Amniotic epithelial cell (primary cell): ENCODE results near the gene KIRREL1.

Source experiments
- DNase-seq: peaks from one replicate; pipeline ENCODE4 v3.0.0-alpha.2; 2010; ENCODE audit warnings: low read depth

KIRREL1 gene

DNA sequence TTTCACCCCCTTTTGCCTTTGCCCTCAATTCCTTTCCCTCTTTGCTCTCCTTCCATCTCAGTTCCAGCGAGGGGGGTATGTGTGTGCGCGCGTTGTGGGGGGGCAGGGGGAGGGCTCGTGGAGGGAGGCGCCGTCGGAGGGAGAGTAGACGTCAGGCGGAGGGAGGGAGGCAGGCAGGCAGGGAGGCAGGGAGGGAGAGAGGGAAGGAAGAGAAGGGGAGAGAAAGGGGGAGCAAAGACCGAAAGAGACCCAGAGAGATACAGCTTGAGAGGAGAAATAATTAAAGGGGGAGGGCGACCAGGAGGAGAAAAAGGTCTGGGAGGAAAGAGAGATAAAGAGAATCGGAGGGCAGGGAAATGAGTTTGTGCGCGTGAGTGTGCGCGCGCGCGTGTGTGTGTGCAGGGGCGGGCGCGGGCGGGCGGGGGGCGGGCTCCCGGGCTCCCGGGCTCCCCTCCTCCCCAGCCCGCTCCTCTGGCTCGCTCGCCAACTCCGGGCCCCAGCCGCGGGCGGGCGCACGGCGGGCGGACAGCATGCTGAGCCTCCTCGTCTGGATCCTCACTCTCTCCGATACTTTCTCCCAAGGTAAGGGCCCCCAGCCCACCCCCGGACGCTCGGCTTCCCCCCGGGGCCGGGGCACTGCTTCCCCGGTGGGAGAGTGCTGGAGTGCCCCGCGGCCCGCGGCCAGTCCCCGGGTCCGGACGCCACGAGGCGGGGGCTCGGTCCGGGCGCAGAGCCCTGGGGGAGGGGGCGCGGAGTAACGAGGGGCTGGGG, at the start of gene KIRREL1:
Gene KIRREL1 (plus strand): TSS at position 499 of the 771 bp plus-strand sequence. CDS start 32 bp downstream, at position 531.
- peak; percentile 65 for DNase-seq

DNA sequence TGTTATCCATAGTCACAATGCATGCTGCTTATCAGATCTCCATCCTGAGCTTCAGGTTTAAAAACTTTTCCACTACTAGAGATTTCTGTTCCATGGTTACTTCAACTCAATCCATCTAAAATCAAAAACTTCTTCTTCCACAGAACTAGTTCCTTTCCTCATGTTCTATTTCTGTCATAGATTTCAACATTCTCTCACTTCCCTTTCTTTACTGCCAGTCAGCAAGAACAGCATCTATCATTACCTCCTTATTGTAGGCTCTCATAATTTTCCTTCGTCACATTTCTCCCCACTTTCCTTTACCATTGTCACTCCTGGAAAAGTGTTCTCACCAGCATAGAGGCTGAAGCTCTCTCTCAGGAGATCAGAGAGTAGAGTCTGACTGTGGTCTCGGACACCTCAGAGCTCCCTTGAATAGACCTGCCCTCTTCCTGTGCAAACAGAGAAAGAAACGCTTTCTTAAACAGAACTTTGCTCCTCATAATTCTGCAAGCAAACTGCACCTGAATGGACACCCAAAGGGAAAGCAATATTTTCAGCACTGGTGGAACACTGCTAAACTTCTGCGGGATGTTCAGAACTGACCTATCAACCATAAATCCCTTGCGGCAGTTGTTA, 48.7 kb upstream of the KIRREL1 start:
- DNase-seq, result no peak

DNA sequence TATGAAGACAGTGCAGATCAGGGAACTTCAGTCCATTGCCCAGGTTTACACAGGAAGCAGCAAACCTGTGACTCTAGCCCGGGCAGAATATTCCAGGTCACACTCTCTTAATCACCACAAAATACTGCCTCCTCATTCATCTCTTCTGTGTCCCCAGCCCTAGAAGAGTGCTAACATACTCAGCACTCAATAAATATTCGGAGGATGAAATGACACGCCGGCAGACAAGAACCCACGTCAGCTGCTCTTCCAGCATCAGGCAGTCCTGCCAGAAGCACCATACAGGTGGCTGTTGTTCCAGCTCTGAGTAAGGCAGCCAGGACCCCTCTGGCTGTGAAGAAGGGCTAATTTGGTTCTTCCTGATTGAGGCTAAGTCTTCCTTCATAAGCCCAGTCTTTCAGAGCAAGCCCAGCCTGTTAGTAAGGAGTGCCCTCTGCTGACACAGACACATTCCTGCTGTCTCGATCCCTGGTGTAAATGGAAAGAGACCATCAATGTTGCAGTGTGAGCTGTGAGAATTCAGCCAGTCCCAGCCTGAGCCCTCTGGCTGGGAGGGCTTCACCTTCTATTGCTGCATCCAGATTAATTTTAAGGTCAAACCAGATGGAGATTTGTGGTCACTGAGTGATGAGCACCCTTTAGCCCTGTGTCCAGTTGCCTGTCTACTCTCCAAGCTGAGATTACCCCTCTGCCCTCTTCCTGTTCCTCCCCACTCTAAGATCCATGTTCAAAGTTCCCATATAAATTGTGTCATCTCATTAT, 45.0 kb upstream of the KIRREL1 start:
- DNase-seq, result peak; percentile 44

DNA sequence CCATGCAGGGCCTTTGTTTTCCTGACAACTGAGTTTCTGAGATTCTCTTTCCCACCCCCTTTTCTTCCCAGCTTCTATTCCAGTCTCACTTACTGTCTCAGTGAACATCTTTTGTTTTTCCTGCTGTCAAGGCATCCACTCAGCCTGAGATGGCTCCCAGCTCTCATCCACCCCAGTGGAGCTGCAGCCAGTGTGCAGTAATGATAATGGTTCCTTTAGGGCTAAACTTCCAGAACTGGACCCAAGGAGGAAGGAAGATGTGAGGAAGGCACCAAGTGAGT, 44.4 kb upstream of the KIRREL1 start:
- DNase-seq, result no peak

DNA sequence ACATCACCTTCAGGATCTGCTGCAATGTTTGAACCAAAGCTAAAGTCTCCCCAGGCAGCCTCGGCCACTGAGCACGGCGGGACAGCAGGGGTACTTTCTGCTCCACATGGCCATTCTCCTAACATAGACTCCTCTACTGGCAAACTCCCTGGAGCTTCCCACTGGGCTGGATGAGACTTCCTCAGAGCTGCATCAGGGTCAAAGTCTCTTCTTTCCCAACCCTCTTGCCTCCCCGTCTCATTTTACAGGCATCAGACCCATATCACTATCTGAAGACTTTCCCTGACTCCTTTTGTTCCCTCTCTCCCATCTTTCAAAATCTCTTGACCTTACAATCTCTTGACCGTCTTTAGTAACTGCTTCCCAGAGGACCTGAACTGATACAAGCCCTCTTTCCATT, 42.2 kb upstream of the KIRREL1 start:
- no peak for DNase-seq

DNA sequence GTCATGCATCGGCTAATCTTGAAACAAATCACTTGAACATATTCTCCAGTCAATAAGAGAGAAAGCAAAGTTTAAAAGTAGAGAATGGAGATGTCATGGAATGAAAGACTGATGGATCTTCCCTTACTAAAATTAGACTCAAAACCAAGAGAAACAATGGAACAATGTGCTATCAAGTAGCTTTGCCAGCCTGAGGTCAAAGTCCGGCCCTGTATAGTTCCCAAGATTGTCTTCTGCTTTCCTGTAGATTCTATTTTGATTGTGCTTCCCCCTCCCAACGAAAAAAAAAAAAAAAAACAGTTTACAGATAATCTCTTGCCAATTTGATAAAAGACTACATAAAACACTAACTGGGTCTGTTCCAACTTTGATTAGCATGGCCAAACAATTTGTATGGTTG, 40.8 kb upstream of the KIRREL1 start:
- no peak for DNase-seq

DNA sequence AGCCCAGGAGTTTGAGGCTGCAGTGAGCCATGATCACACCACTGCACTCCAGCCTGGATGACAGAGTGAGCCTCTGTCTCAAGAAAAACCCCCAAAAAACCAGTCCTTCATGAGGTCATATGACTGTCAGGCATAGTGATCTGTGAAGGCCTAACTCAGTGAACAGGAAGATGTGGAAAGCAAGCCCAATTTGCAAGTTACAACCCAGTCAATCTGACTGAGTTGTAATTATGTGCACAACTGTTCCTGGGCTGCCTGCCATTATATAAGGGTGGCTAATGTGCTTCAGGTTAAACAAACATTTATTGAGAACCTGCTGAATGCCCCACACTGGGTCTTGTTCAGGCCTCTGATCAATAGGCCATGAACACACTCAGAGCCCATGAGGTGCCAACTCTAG, 38.2 kb upstream of the KIRREL1 start:
- DNase-seq, result no peak

DNA sequence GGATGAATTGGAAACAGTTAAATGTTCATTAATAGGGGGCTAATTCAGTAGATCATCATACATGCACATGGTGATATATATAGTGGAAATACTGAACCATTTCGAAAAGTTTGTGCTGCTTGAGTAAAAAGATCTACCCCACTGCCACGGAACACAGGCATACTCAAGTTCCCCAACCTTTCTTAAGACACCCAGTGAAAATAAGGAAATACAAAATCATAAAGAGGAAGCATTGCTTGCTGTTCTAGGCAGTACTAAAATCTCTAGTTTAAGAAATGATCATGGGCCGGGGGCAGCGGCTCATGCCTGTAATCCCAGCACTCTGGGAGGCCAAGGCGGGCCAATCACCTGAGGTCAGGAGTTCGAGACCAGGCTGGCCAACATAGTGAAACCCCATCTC, 37.6 kb upstream of the KIRREL1 start:
- no peak for DNase-seq

DNA sequence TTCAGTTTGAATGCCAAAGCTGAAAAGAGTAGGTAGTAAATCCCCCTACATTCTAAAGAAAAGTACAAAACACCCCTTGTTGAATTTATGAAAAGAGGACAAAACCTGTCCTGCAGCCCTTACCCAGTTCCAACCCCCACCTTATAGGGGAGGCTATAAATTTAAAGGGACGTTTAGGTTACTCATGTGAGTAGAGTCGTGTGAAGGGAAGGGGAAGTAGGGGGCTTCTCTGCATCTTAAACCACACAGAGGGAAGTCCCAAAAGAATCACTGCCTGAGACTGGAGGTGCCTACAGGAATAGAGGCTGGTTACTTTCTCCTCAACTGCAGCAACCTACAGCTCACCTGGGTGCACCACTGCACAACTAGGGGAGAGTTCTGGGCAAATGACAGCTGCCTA, 36.7 kb upstream of the KIRREL1 start:
- DNase-seq, result no peak

DNA sequence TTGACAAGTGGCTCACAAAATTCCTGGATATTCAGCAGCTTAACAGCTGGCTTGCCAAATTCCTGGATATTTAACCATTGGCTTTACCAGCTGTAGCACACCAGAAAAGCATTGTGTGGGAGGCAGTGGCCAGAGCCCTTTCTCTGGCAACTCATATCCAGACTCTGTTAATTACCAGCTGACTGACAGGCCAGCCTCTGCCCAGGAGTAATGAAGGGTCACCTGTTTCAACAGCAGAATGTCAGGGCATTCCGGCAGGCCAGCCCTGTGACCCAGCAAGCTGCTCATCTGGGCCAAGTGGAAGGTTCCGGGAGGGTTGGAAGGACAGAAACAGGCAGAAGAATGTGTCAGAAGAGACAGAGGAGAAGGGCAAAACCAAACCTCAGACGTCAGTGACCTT, 35.2 kb upstream of the KIRREL1 start:
- no peak for DNase-seq

DNA sequence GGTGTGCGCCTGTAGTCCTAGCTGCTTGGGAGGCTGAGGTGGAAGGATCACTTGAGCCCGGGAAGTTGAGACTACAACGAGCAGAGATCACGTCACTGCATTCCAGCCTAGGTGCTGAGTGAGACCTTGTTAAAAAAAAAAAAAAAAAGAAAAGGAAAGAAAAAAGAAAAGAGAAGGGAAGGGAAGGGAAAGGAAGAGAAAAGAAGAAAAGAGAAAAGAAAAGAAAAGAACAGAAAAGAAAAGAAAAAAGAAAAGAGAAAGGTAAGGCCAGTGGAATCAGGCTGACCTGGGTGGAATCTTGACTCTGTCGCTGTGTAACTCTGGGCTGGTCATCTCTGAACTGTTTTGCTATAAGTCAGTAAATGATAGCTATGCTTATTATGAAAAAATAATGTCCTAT, 33.7 kb upstream of the KIRREL1 start:
- no peak for DNase-seq

DNA sequence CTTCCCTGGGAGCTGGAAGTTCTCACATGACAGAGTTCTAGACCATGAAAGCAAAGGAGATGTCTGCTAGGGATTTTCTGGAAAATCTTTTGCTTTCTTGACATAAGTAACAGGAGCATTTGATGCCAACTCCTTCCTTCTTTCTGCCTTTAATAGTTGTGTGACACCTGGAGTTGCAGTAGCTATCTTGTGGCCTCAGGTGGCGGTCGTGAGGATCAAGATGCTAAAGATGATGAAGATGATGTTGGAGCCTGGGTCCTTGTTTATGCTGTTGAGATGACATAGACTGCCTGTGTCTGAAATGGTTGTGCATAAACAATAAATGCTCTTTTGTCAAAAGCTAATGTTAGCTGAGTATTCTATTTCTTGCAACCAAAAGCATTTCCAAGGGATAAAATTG, 32.7 kb upstream of the KIRREL1 start:
- DNase-seq, result no peak

DNA sequence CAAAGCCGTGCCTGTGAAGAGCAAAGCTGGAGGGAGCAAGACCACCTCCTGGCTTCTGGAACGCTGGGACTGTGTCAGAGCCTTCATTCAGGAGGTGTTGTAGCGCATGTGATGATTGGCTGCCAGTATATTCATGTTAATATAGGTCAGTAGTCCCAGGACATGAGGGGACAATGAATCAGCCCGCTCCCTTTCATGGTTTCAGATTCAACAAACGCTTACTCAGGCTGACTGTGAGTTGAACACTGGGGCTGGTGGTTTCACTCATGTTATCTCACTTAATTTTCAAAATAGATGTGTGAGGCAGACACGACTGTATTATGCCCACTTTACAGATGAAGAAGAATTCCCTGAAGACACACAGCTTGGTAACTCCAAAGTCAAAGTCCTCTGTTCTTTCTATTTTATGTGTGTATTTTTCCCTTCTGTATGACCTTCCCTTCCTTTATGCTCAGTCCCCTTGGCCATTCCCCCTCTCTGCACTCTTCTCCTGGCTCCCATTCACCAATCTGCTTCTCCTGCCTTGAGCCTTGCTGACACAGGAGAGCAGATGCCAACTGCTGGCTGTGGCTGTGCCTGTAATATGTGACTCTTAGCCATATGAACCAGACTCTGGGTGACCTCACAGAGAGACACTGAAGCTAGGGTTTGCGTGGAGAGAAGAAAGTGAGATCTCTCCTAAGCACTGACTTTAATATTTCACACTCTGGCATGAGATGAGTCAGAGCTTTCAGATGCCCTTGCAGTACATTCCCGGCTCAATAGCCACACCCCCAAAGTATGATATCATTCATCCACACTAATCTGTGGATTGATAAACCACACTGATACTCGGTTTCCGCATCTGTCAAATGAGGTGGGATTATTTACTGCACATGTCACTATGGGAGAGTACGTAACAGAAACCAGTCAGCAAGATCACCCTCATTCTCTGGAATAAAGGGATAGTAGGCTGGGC, 31.4 kb upstream of the KIRREL1 start:
- DNase-seq, result peak; percentile 92

DNA sequence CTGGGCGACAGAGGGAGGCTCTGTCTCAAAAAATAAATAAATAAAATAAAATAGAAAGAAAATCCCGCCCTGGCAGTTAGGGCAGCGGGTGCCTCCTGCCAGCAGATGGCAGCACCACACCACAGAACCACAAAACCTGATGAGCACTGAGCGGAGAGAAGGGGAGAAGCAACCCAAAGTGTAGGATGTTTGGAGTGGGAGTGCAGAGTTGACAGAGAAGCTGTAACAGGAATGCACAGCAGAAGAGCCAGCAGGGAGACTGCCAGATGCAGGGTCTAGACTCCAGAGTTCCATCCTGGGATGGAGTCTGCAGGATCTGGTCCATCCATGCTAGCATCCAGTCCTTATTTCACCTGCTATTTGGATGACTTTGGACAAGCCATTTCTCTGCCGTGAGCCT, 29.7 kb upstream of the KIRREL1 start:
- peak; percentile 55 for DNase-seq

DNA sequence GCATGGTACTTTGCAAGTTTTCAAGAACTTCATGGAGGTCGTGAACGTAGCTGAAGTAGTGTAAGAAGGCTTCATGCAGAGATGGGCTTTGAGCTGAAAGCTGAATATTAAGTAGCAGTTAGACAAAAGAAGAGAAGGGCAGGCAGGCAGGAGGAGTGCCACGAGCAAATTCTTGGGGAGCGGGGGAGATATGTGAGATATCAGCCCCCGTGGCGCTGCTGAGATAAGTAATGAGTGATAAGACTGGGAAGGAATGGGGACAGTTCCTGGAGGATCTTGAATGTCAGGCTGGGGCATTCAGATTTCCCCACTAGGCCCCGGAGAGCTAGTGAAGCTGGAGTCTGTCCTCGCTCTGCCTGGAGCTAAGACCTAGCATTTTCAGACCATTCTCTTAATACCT, 27.9 kb upstream of the KIRREL1 start:
- DNase-seq, result no peak

DNA sequence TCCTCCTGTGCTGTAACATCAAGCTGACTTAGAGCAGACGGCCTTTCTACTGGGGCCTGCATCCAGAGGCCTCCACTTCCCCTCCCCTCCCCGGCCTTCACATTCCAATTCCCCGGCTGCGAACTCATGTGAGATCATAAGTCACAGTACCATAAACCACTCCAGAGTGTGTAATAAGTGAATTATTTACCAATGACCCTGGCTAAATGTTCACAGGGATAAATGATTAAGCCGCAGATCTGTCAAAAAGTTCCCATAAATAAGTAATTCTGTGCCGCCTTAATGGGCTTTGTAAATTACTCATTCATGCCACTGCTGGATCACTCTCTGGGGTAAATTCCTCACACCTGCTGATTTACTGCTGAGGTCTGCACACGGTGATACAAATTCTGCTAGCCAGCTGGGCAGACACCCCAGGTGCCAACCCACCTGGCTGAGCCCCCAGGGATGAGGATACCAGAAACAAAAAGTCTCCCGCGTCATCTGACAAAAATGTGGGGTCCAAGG, 27.4 kb upstream of the KIRREL1 start:
- DNase-seq, result peak; percentile 92

DNA sequence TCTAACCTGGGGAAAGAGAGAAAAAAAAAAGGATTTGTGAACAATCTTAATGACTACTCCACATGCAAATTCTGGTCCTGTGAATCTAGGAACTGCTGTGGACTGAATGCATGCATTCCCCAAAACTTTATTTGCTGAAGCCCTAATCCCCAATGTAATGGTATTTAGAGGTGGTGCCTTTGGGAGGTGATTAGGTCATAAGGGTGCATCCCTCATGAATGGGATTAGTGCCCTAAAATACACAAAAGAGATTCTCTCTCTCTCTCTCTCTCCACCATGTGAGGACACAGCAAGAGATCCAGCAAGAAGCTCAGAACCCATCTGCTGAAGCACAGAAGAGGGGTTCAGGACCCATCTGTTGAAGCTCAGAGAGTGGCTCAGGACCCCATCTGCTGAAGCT, 26.2 kb upstream of the KIRREL1 start:
- no peak for DNase-seq

DNA sequence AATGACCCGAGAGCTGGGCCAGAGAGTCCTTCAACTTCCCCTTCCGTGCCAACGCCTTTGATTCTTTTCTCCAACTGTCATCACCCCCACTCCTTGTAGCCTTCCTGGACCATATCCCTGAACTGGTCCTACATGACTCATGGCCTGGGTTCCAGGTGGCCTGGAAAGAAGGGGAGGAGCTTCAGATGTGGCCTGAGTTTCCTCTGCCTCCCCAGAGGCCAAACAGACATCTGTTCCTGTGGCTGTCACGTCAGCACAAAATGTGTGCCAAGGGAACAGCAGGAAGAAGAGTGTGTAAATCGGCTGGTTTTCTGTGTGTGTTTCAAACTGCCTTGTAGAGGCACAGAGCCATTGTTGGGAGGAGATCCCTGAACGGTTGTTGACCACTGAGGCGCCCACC, 24.9 kb upstream of the KIRREL1 start:
- DNase-seq, result peak; percentile 6

DNA sequence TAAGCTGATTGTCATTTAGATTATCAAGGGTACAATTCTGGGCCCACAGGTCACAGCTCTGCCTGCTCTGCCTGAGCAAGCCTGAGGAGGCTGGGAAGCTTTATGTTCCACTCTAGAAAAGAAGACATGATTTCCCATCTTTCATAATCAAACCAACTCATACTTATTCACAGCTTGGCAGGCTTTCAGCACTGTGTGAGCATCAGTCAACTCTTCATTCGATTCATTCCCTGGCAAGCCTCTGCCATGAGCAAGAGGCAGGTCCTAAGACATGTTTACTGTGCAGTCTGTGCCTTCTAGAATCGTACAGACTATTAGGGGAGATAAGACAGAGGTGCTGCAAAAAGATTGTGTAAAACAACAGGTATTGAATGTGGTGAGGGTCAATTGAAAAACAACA, 24.5 kb upstream of the KIRREL1 start:
- peak; percentile 94 for DNase-seq

DNA sequence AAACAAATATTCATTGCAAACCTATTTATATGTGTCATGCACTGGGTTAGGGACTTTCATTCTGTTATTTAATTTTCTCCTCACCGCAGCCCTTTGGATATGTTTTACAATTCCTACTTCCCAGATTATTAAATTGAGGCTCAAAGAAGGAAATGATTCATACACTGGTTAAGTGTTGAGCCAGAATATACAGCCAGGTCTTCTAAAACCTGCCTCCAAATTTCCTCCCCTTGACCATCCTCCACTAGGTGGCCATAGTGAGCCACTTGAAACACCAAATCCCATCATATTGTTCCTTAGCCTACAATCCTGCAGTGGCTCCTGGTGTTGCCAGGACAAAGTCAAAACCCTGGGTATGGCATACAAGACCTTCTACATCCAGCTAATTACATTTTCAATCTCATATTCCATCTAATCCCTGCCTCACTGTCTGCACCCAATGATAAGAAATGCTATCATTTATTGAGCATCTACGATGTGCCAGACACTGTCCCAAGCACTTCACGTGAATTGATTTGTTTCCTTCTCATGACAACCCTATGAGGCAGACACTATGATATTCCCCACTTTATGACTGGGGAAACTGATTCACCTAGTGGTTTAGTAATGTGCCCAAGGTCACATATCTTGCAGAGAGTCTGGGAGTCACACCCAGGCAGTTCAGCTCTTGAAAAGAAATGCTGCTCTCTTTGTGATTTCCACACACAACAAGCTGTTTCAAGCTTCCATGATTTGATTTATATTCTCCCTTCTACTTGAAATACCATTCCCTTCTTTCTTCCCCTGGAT, 23.6 kb upstream of the KIRREL1 start:
- peak; percentile 76 for DNase-seq

DNA sequence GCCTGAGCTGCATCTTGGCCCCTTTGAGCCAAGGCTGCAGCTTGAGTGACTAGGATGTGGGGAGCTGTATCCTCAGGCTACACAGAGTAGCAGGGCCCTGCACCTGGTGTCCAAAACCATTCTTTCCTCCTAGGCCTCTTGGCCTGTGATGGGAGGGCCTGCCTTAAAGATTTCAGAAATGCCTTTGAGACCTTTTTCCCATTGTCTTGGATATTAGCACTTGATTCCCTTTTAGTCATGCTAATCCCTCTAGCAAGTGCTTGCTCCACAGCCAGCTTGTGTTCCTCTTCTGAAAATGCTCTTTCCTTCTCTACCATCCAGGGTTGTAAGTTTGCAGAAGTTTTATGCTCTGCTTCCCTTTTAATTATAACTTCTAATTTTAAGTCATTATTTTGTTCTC, 21.7 kb upstream of the KIRREL1 start:
- no peak for DNase-seq
